IPS-11a (cell line): ENCODE measurements around the gene PRXL2B.

Experiments used
- H3K4me3 ChIP-seq: one replicate; pipeline ENCODE4 v1.5.1; 2013; ENCODE audit warnings: low read depth, low read length, control low read depth

PRXL2B gene

GRCh38 chr1:2584686-2585317 lies 1.8 kb upstream of the PRXL2B start:
- no peak overlapping the region for H3K4me3 ChIP-seq

- H3K4me3 ChIP-seq, result peak overlapping the region; percentile 75
Measured at GRCh38 chr1:2585318-2586092, 1.1 kb upstream of the PRXL2B start.

- peak overlapping the region; percentile 70 for H3K4me3 ChIP-seq
Measured at GRCh38 chr1:2587071-2587859, 688 bp downstream of the PRXL2B start.

- H3K4me3 ChIP-seq, result no peak overlapping the region
Measured at GRCh38 chr1:2587860-2588571, 1.4 kb downstream of the PRXL2B start.

GRCh38 chr1:2588661-2589430 lies 2.3 kb downstream of the PRXL2B start:
- H3K4me3 ChIP-seq, result no peak overlapping the region

GRCh38 chr1:2589431-2590232 lies 3.1 kb downstream of the PRXL2B start:
- no peak overlapping the region for H3K4me3 ChIP-seq

- H3K4me3 ChIP-seq, result no peak overlapping the region
Measured at GRCh38 chr1:2590233-2591141, 3.9 kb downstream of the PRXL2B start.

- H3K4me3 ChIP-seq, result no peak overlapping the region
Measured at GRCh38 chr1:2591233-2591580, 4.6 kb downstream of the PRXL2B start.

- no peak overlapping the region for H3K4me3 ChIP-seq
Measured at GRCh38 chr1:2591581-2592261, 5.1 kb downstream of the PRXL2B start.

GRCh38 chr1:2592672-2593071 lies 6.1 kb downstream of the PRXL2B start:
- no peak overlapping the region for H3K4me3 ChIP-seq

GRCh38 chr1:2593251-2593878 lies 6.8 kb downstream of the PRXL2B start:
- H3K4me3 ChIP-seq, result no peak overlapping the region

GRCh38 chr1:2594001-2594640 lies 7.5 kb downstream of the PRXL2B start:
- H3K4me3 ChIP-seq, result no peak overlapping the region

GRCh38 chr1:2594641-2595131 lies 8.1 kb downstream of the PRXL2B start:
- H3K4me3 ChIP-seq, result no peak overlapping the region

GRCh38 chr1:2595261-2595811 lies 8.8 kb downstream of the PRXL2B start:
- H3K4me3 ChIP-seq, result no peak overlapping the region

- H3K4me3 ChIP-seq, result no peak overlapping the region
Measured at GRCh38 chr1:2595812-2596529, 9.4 kb downstream of the PRXL2B start.
